ENCODE measurements around the gene SLC10A4. TPM values are rescaled to one million over a fixed set of nuclear protein-coding genes. Genes with fewer than 3 reads are reported as not detected.
"Not testable (repeated sequence)": the region's sequence is repeated elsewhere in the genome, so short reads cannot be mapped to it uniquely, and the experiment has no call there.

The SLC10A4 gene, protein sequence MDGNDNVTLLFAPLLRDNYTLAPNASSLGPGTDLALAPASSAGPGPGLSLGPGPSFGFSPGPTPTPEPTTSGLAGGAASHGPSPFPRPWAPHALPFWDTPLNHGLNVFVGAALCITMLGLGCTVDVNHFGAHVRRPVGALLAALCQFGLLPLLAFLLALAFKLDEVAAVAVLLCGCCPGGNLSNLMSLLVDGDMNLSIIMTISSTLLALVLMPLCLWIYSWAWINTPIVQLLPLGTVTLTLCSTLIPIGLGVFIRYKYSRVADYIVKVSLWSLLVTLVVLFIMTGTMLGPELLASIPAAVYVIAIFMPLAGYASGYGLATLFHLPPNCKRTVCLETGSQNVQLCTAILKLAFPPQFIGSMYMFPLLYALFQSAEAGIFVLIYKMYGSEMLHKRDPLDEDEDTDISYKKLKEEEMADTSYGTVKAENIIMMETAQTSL
- total RNA-seq (under 1 TPM in 1 of 2 experiments, not detected in 1; 0.17 TPM), polyA plus RNA-seq (not detected)

DNA sequence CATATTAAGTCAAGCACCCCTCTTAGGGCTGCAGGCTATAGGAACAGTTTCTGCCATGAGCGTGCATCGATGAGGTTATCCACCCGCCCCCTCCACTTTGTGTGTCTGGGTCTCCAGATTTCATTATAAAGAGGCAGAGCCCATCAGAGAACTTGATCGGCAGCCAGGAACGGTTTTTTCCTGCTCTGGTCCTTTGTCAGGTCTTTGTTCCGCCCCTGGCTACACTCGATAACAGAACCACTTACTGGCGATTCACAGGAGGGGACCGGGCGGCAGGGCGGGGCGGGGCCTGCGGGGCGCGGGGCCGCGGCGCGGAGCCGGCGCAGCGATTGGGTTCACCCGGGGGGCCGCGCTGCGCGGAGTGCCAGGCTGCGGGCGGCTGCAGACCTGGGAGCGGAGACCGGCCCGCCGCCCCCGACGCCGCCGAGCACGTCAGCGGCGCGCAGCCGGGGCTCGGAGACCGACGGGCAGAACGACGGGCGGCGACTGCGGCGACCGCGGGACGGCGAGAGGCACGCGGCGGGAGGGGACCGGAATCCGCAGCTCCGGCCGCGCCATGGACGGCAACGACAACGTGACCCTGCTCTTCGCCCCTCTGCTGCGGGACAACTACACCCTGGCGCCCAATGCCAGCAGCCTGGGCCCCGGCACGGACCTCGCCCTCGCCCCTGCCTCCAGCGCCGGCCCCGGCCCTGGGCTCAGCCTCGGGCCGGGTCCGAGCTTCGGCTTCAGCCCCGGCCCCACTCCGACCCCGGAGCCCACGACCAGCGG, at the start of gene SLC10A4:
SLC10A4 (plus strand) TSS at position 338 of the 771 bp plus-strand sequence; CDS start at position 557, 219 bp downstream.
- Mint-ChIP-seq H3K27ac (no peak within 1 kb of the TSS), H3K36me3 (no peaks in the 10 kb centered on the region), H3K4me3 (peak within 1 kb of the TSS; percentile 66 to 89 (median 76)), H3K9me3 (peaks cover 0 to 6% (median 0%) of the 10 kb centered on the region in 8 donors), H3K4me1 (peaks cover 12 to 13% (median 13%) of the 10 kb centered on the region in 4 donors), H3K27me3 (peaks cover 45 to 47% of the 10 kb centered on the region in 2 donors)
- H3K9me3 ChIP-seq (ENCODE audit: control insufficient read depth in 1 of 2, low read length in 2 of 2): no peaks in the 10 kb centered on the region
- peak within 1 kb of the TSS in 1 of 2 donors; percentile 28 for H3K4me3 ChIP-seq (ENCODE audit: low read length in 2 of 2)
- no peak within 1 kb of the TSS for H3K27ac ChIP-seq (ENCODE audit: low read depth, low read length)
- no peaks in the 10 kb centered on the region for H3K36me3 ChIP-seq (ENCODE audit: insufficient read depth, low read length)
- H3K4me1 ChIP-seq (ENCODE audit: insufficient read depth, low read length): peaks cover 11% of the 10 kb centered on the region
- ChIA-PET POLR2A (ENCODE audit: partially characterized antibody) (no interaction called here), CTCF (ENCODE audit: partially characterized antibody) (no interaction called here)
- intact Hi-C loops (cut with micrococcal nuclease): loop anchor here (5.0 kb wide), 1 partner anchor 141 kb away; the partner anchor contains the start of gene SLAIN2
- peaks cover 26% of the 10 kb centered on the region for H3K27me3 ChIP-seq (ENCODE audit: insufficient read depth, low read length)
- no peak for DNase-seq

DNA sequence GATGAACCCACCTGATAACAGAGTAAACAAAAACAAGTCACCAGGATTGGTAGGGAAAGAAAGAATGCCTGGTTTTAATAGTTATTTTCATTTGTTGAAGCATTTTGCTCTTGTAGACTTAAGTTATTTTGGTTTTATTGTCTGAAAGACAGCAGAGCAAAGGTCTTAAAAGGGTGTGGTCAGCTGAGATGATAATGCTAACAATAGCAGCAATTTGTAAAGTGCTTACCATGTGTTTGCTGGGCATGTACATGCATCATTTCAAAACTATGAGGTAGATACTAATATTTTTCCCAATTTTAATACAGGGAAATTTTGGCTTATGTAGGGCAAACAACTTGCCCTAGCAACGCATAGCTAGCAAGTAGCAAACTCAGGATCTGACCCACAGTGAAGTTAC, 46.8 kb upstream of the SLC10A4 start:
- ChIA-PET CTCF (ENCODE audit: partially characterized antibody) (no interaction called here), POLR2A (ENCODE audit: partially characterized antibody) (interaction anchor here (0.8 kb wide), 1 partner anchor 30 kb away, joined by 4 read pairs; no protein-coding TSS in a partner anchor)
- H3K9me3 ChIP-seq (ENCODE audit: control insufficient read depth in 1 of 2, low read length in 2 of 2): no peaks in the 10 kb centered on the region
- Mint-ChIP-seq H3K4me3 (no peak overlapping the region), H3K9me3 (no peaks in the 10 kb centered on the region), H3K36me3 (no peaks in the 10 kb centered on the region), H3K27ac (no peak overlapping the region), H3K27me3 (peaks cover 1 to 4% of the 10 kb centered on the region in 2 donors), H3K4me1 (peaks cover 6 to 11% (median 9%) of the 10 kb centered on the region in 4 donors)
- H3K4me1 ChIP-seq (ENCODE audit: insufficient read depth, low read length): peaks cover 8% of the 10 kb centered on the region
- no peaks in the 10 kb centered on the region for H3K27me3 ChIP-seq (ENCODE audit: insufficient read depth, low read length)
- intact Hi-C loops (cut with micrococcal nuclease): no loop called here
- no peak overlapping the region for H3K27ac ChIP-seq (ENCODE audit: low read depth, low read length)
- DNase-seq: no peak
- no peaks in the 10 kb centered on the region for H3K36me3 ChIP-seq (ENCODE audit: insufficient read depth, low read length)
- no peak overlapping the region for H3K4me3 ChIP-seq (ENCODE audit: low read length in 2 of 2)

DNA sequence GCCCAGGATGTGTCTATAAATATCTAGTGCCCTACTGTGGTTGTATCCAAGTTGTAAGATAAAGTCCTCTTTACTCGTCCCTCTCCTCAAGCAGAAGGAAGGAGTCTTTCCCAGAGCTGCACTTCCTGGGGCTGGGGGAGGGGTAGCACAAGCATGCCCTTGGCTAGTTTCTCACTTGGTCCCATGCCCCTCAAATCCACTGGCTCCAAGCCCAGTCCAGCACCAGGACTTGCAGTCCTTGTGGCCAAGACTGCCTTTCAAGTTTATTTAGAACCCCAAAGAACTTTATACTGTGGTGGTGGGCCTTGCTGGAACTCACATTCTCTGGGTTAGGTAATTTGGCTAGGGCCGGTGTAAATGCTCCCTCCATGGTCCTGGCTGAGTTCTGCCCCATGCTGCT, 43.2 kb upstream of the SLC10A4 start:
- Mint-ChIP-seq H3K4me3 (no peak overlapping the region), H3K27me3 (peaks cover 1 to 4% of the 10 kb centered on the region in 2 donors), H3K36me3 (no peaks in the 10 kb centered on the region), H3K9me3 (no peaks in the 10 kb centered on the region), H3K27ac (no peak overlapping the region), H3K4me1 (no peaks in the 10 kb centered on the region)
- H3K9me3 ChIP-seq (ENCODE audit: control insufficient read depth in 1 of 2, low read length in 2 of 2): no peaks in the 10 kb centered on the region
- no peak overlapping the region for H3K27ac ChIP-seq (ENCODE audit: low read depth, low read length)
- ChIA-PET CTCF (ENCODE audit: partially characterized antibody) (no interaction called here), POLR2A (ENCODE audit: partially characterized antibody) (no interaction called here)
- no peak overlapping the region for H3K4me3 ChIP-seq (ENCODE audit: low read length in 2 of 2)
- H3K27me3 ChIP-seq (ENCODE audit: insufficient read depth, low read length): no peaks in the 10 kb centered on the region
- H3K4me1 ChIP-seq (ENCODE audit: insufficient read depth, low read length): no peaks in the 10 kb centered on the region
- DNase-seq: no peak
- no peaks in the 10 kb centered on the region for H3K36me3 ChIP-seq (ENCODE audit: insufficient read depth, low read length)
- intact Hi-C loops (cut with micrococcal nuclease): no loop called here

DNA sequence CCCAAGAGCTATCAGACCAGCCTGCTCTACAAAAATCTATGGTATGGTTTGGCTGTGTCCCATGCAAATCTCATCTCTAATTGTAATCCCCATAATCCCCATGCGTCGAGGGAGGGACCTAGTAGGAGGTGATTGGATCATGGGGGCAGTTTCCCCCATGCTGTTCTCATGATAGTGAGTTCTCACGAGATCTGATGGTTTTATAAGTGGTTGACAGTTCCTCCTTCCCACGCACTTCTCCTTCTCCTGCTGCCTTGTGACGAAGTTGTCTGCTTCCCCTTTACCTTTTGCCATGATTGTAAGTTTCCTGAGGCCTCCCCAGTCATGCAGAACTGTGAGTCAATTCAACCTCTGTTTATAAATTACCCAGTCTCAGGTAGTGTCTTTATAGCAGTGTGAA, 42.2 kb upstream of the SLC10A4 start:
- DNase-seq; H3K4me3 ChIP-seq (ENCODE audit: low read length in 2 of 2); H3K27ac ChIP-seq (ENCODE audit: low read depth, low read length); H3K27me3 ChIP-seq (ENCODE audit: insufficient read depth, low read length); POLR2A ChIA-PET (ENCODE audit: partially characterized antibody); H3K36me3 Mint-ChIP-seq; intact Hi-C loops (cut with micrococcal nuclease); H3K9me3 Mint-ChIP-seq; H3K27me3 Mint-ChIP-seq; CTCF ChIA-PET (ENCODE audit: partially characterized antibody); H3K9me3 ChIP-seq (ENCODE audit: control insufficient read depth in 1 of 2, low read length in 2 of 2); H3K4me3 Mint-ChIP-seq; H3K4me1 Mint-ChIP-seq; H3K36me3 ChIP-seq (ENCODE audit: insufficient read depth, low read length); H3K4me1 ChIP-seq (ENCODE audit: insufficient read depth, low read length): not testable (repeated sequence)
- H3K27ac Mint-ChIP-seq: peak overlapping the region in 1 of 7 donors; percentile 43

DNA sequence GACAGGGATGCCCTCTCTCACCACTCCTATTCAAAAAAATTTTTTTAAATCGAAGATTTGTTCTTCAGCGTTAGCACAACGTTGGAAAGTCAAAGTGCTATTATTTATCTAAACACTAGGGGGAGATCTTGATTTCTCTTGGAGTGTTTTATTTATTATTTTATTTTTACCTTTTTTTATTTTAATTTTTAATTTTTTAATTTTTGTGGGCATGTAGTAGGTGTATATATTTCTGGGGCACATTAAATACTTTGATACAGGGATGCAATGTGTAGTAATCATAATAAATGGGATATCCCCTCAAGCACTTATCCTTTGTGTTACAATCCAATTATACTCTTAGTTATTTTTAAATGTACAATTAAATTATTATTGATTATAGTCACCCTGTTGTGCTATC, 37.4 kb upstream of the SLC10A4 start:
- no peak overlapping the region for H3K4me3 Mint-ChIP-seq
- peak in 3 of 5 donors; percentile 6 to 10 (median 10) for DNase-seq
- CTCF ChIA-PET (ENCODE audit: partially characterized antibody): interaction anchor here (1.3 to 1.5 kb wide), 2 partner anchors 16 to 21 kb away, joined by 3 read pairs; no protein-coding TSS in a partner anchor
- no peak overlapping the region for H3K4me3 ChIP-seq (ENCODE audit: low read length in 2 of 2)
- no peaks in the 10 kb centered on the region for H3K36me3 Mint-ChIP-seq
- no peaks in the 10 kb centered on the region for H3K27me3 ChIP-seq (ENCODE audit: insufficient read depth, low read length)
- intact Hi-C loops (cut with micrococcal nuclease): no loop called here
- peaks cover 1 to 2% of the 10 kb centered on the region in 2 donors for H3K27me3 Mint-ChIP-seq
- no peak overlapping the region for H3K27ac Mint-ChIP-seq
- H3K4me1 Mint-ChIP-seq: no peaks in the 10 kb centered on the region
- H3K27ac ChIP-seq (ENCODE audit: low read depth, low read length): no peak overlapping the region
- no peaks in the 10 kb centered on the region for H3K9me3 ChIP-seq (ENCODE audit: control insufficient read depth in 1 of 2, low read length in 2 of 2)
- H3K9me3 Mint-ChIP-seq: no peaks in the 10 kb centered on the region
- no peaks in the 10 kb centered on the region for H3K36me3 ChIP-seq (ENCODE audit: insufficient read depth, low read length)
- POLR2A ChIA-PET (ENCODE audit: partially characterized antibody): no interaction called here
- H3K4me1 ChIP-seq (ENCODE audit: insufficient read depth, low read length): no peaks in the 10 kb centered on the region

DNA sequence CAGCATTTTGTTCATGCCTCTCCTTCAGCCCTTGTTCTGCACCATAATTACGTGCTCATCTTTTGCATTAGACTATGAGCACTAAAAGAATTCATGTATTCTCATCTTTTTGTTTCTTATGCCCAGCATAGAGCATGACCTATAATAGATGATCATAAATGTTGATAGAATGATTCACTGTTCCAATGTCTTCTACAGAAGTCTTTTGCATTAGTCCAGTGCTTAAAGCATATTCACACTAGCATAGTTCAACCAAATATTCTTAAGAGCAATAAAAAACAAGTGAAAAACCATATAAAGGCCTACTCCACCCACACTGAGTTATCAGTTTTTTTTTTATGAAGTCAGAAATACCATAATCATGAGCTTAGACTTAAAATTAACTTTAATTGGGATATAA, 36.5 kb upstream of the SLC10A4 start:
- ChIA-PET CTCF (ENCODE audit: partially characterized antibody) (interaction anchor here (0.5 to 1.4 kb wide), 3 partner anchors 513 to 516 kb away, joined by 3 to 4 read pairs (median 3); no protein-coding TSS in a partner anchor), POLR2A (ENCODE audit: partially characterized antibody) (no interaction called here)
- no peak overlapping the region for H3K27ac Mint-ChIP-seq
- H3K27me3 Mint-ChIP-seq: peaks cover 1% of the 10 kb centered on the region in 2 donors
- intact Hi-C loops (cut with micrococcal nuclease): no loop called here
- H3K4me3 Mint-ChIP-seq: no peak overlapping the region
- Histone ChIP-seq H3K27ac (ENCODE audit: low read depth, low read length) (no peak overlapping the region), H3K27me3 (ENCODE audit: insufficient read depth, low read length) (no peaks in the 10 kb centered on the region), H3K9me3 (ENCODE audit: control insufficient read depth in 1 of 2, low read length in 2 of 2) (no peaks in the 10 kb centered on the region), H3K4me3 (ENCODE audit: low read length in 2 of 2) (no peak overlapping the region), H3K36me3 (ENCODE audit: insufficient read depth, low read length) (no peaks in the 10 kb centered on the region), H3K4me1 (ENCODE audit: insufficient read depth, low read length) (no peaks in the 10 kb centered on the region)
- DNase-seq: no peak
- H3K36me3 Mint-ChIP-seq: no peaks in the 10 kb centered on the region
- no peaks in the 10 kb centered on the region for H3K4me1 Mint-ChIP-seq
- H3K9me3 Mint-ChIP-seq: no peaks in the 10 kb centered on the region

DNA sequence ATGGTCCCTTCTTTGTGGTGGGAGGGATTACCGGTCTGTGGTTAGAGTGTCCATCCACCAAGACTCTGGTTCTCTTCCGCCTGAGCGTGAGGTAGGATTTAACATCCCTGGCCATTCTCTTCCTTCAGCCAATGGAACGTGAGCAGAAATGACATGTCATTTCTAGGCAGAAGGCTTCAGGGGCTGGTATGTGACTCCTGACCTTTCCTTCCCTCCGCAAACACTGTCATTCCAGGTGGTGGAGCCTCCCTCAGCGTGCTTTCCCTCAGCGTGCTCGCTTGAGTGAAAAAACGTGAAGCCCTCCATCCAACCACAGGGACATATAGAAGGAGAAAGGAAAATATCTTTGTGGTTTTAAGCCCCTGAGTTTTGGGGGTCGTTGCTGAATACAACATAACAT, 34.0 kb upstream of the SLC10A4 start:
- ChIA-PET POLR2A (ENCODE audit: partially characterized antibody) (no interaction called here), CTCF (ENCODE audit: partially characterized antibody) (no interaction called here)
- DNase-seq: no peak
- no peaks in the 10 kb centered on the region for H3K36me3 ChIP-seq (ENCODE audit: insufficient read depth, low read length)
- no peak overlapping the region for H3K27ac ChIP-seq (ENCODE audit: low read depth, low read length)
- peaks cover 1 to 3% of the 10 kb centered on the region in 2 donors for H3K27me3 Mint-ChIP-seq
- H3K9me3 ChIP-seq (ENCODE audit: control insufficient read depth in 1 of 2, low read length in 2 of 2): no peaks in the 10 kb centered on the region
- H3K4me3 Mint-ChIP-seq: no peak overlapping the region
- H3K4me1 ChIP-seq (ENCODE audit: insufficient read depth, low read length): no peaks in the 10 kb centered on the region
- H3K27ac Mint-ChIP-seq: no peak overlapping the region
- no peaks in the 10 kb centered on the region for H3K4me1 Mint-ChIP-seq
- intact Hi-C loops (cut with micrococcal nuclease): no loop called here
- no peaks in the 10 kb centered on the region for H3K27me3 ChIP-seq (ENCODE audit: insufficient read depth, low read length)
- H3K36me3 Mint-ChIP-seq: no peaks in the 10 kb centered on the region
- H3K4me3 ChIP-seq (ENCODE audit: low read length in 2 of 2): no peak overlapping the region
- H3K9me3 Mint-ChIP-seq: peaks cover 0 to 3% (median 0%) of the 10 kb centered on the region in 8 donors
